Testis (tissue), 2 donors: Measurements from ENCODE around the gene MRPL2.

ENCODE experiments used
- POLR2A ChIP-seq: fragments of 450-650 bp; IDR thresholded peaks from one replicate; pipeline ENCODE4 v1.6.1; 2017; ENCODE audit warnings: antibody characterized with exemption, mild to moderate bottlenecking, moderate library complexity
- TF ChIP-seq, protein P1 (sequence below), 3 experiments: fragments of 450-650 bp in 2 of 3; fragments of 200-600 bp in 1 of 3; sonication (generic) in 1 of 3; IDR thresholded peaks; one replicate each; pipeline ENCODE4 v1.5.1; 2016 to 2019; ENCODE audit warnings: antibody characterized with exemption in 3 of 3, mild to moderate bottlenecking in 2 of 3, moderate library complexity in 1 of 3

DNA sequence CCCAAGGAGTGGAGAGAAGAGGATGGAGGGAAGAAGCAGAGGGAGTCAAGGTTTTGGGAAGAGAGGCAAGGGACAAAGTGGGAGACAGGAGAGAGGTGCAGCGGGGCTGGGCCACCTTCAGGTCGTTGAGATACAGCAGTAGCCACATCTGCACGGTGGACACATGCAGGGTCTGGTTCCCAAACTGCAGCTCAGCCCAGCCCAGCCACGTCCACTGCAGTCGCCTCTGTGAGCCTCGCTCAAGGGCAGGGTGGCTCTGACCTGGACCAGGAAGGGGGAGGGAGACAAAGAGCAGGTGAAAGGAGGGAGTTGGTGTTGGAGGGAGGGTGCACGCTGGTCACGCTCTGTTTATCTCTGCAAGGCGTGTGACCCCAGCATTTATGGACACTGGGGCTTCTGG is 20.5 kb downstream of the MRPL2 start:
- TF ChIP-seq, protein P1, sequence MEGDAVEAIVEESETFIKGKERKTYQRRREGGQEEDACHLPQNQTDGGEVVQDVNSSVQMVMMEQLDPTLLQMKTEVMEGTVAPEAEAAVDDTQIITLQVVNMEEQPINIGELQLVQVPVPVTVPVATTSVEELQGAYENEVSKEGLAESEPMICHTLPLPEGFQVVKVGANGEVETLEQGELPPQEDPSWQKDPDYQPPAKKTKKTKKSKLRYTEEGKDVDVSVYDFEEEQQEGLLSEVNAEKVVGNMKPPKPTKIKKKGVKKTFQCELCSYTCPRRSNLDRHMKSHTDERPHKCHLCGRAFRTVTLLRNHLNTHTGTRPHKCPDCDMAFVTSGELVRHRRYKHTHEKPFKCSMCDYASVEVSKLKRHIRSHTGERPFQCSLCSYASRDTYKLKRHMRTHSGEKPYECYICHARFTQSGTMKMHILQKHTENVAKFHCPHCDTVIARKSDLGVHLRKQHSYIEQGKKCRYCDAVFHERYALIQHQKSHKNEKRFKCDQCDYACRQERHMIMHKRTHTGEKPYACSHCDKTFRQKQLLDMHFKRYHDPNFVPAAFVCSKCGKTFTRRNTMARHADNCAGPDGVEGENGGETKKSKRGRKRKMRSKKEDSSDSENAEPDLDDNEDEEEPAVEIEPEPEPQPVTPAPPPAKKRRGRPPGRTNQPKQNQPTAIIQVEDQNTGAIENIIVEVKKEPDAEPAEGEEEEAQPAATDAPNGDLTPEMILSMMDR (IDR thresholded peaks at IDR 0.05) = no peak
- TF ChIP-seq POLR2A = no peak
